NCI-H146 treated with DMSO at 0.1 percent for 48 hours (cell line): ENCODE results near the gene CHMP4A.
A peak's percentile ranks its signal among the peaks of the same experiment; 100 is the strongest.

Experiments used
- DNase-seq: peaks from one replicate; lab custom pipeline; 2025; ENCODE audit not compliant: unreplicated experiment; lab: John Stamatoyannopoulos, UW

Gene CHMP4A

GRCh38 chr14:24196071-24197055 lies 16.9 kb downstream of the CHMP4A start:
- DNase-seq, result no peak

GRCh38 chr14:24195186-24196070 lies 17.9 kb downstream of the CHMP4A start, which contains the start of gene TM9SF1:
TSS of gene TM9SF1 (minus strand) at chr14:24195441. CDS start at chr14:24195019, 422 bp downstream.
- peak; percentile 61 for DNase-seq

- DNase-seq, result no peak
Observed at GRCh38 chr14:24194873-24195185, 18.5 kb downstream of the CHMP4A start.

- no peak for DNase-seq
Observed at GRCh38 chr14:24194186-24194872, 19.0 kb downstream of the CHMP4A start.

GRCh38 chr14:24192933-24193332 lies 20.4 kb downstream of the CHMP4A start:
- no peak for DNase-seq

GRCh38 chr14:24190416-24190815 lies 22.9 kb downstream of the CHMP4A start:
- no peak for DNase-seq

- no peak for DNase-seq
Observed at GRCh38 chr14:24189460-24189859, 23.8 kb downstream of the CHMP4A start.

- DNase-seq, result no peak
Observed at GRCh38 chr14:24189059-24189375, 24.3 kb downstream of the CHMP4A start.

- peak; percentile 92 for DNase-seq
Observed at GRCh38 chr14:24188251-24189058, 24.8 kb downstream of the CHMP4A start, which contains the start of gene IPO4. TSS of gene IPO4 (minus strand) at chr14:24188816. CDS start at chr14:24188787, 29 bp downstream.

- DNase-seq, result no peak
Observed at GRCh38 chr14:24187539-24187915, 25.8 kb downstream of the CHMP4A start.

- no peak for DNase-seq
Observed at GRCh38 chr14:24186831-24187538, 26.3 kb downstream of the CHMP4A start.

- no peak for DNase-seq
Observed at GRCh38 chr14:24185741-24186140, 27.5 kb downstream of the CHMP4A start.

GRCh38 chr14:24185026-24185425 lies 28.3 kb downstream of the CHMP4A start:
- no peak for DNase-seq

- no peak for DNase-seq
Observed at GRCh38 chr14:24184104-24184970, 29.0 kb downstream of the CHMP4A start.

- DNase-seq, result no peak
Observed at GRCh38 chr14:24183014-24183481, 30.2 kb downstream of the CHMP4A start.

- no peak for DNase-seq
Observed at GRCh38 chr14:24182110-24182882, 31.0 kb downstream of the CHMP4A start.

- no peak for DNase-seq
Observed at GRCh38 chr14:24181371-24182077, 31.8 kb downstream of the CHMP4A start.
